ENCODE data around the gene SPTLC2. TPM values are rescaled to one million over a fixed set of nuclear protein-coding genes. Genes with fewer than 3 reads are reported as not detected.

Gene SPTLC2
- total and polyA plus RNA-seq, 2 of the 13 experiments (the other 11 are each of a cell fraction or from before 2014, with no cell fraction given) = 17.4 to 17.5 TPM

GRCh38 chr14:77485901-77486678, 130.3 kb downstream of the SPTLC2 start:
- intact Hi-C loops (cut with micrococcal nuclease; ENCODE audit: unreplicated experiment) = no loop called here
- Histone ChIP-seq H3K27me3 (ENCODE audit: control insufficient read depth in 1 of 2, insufficient read depth in 2 of 2, low read length in 2 of 2) (no peaks in the 10 kb centered on the region), H3K9ac (ENCODE audit: insufficient read depth, low read depth, low read length) (no peak overlapping the region), H3K9me3 (ENCODE audit: low read length) (no peaks in the 10 kb centered on the region), H3K27ac (ENCODE audit: extremely low read length, insufficient read depth, low read length) (no peak overlapping the region), H3K79me2 (ENCODE audit: insufficient read depth, low read length) (no peaks in the 10 kb centered on the region), H3K36me3 (replicated peaks in 1 of 2; ENCODE audit: control insufficient read depth in 1 of 2, insufficient read depth in 2 of 2, low read length in 2 of 2) (peaks cover 24 to 35% of the 10 kb centered on the region in 2 experiments), H4K20me1 (ENCODE audit: insufficient read depth, low read length) (peaks cover 3% of the 10 kb centered on the region; the same call in 1 of the 2 replicates), H3K4me1 (ENCODE audit: insufficient read depth, low read length) (no peaks in the 10 kb centered on the region), H2AFZ (ENCODE audit: low read length) (no peak overlapping the region), H3K4me3 (replicated peaks in 1 of 3; ENCODE audit: insufficient read depth in 1 of 3, low read depth in 2 of 3, low read length in 3 of 3) (no peak overlapping the region), H3K4me2 (ENCODE audit: low read depth, low read length) (no peak overlapping the region)
- no TSS peak for BruUV-seq (replicated peaks)
- ATAC-seq = no peak
- 96% methylated on average over 7 of the region's 7 CpGs for WGBS (ENCODE audit: low lambda C conversion rate)
- in situ Hi-C loops (cut with HindIII; ENCODE audit: extremely low pct_ligation_motif_present, low pct_unique_long_range_greater_than_20kb) = no loop called here
- CTCF ChIA-PET (ENCODE audit: low intra/inter-chr PET ratio, low total read pairs) = no interaction called here
- POLR2A ChIA-PET = no interaction called here
- DNase-seq (ENCODE audit: low spot score) = no peak
- no peak for FAIRE-seq
- TF ChIP-seq KDM6A (CRISPR knock-in tag; IDR thresholded peaks at IDR 0.05; ENCODE audit: low read depth) (no peak), FOSL1 (CRISPR knock-in tag; IDR thresholded peaks at IDR 0.05; ENCODE audit: borderline replicate concordance) (no peak), ZNF780A (CRISPR knock-in tag; IDR thresholded peaks at IDR 0.05) (no peak), ZKSCAN1 (IDR thresholded peaks at IDR 0.05; ENCODE audit: low read length) (no peak), ZNF451 (CRISPR knock-in tag; IDR thresholded peaks at IDR 0.05) (no peak), MXD4 (CRISPR knock-in tag; IDR thresholded peaks at IDR 0.05) (no peak), FIP1L1 (IDR thresholded peaks at IDR 0.05; ENCODE audit: borderline replicate concordance, insufficient read depth, low read depth, low read length) (no peak), ZUFSP (CRISPR knock-in tag; IDR thresholded peaks at IDR 0.05; ENCODE audit: borderline replicate concordance) (no peak), ELF1 (CRISPR knock-in tag; IDR thresholded peaks at IDR 0.05) (no peak), BHLHE40 (IDR thresholded peaks at IDR 0.05; ENCODE audit: low read length) (no peak), FOXO1 (CRISPR knock-in tag; IDR thresholded peaks at IDR 0.05) (no peak), ZNF629 (CRISPR knock-in tag; conservative IDR thresholded peaks at IDR 0.05) (no peak), CHD2 (IDR thresholded peaks at IDR 0.05; ENCODE audit: low read depth, low read length) (no peak), MAF1 (CRISPR knock-in tag; IDR thresholded peaks at IDR 0.05; ENCODE audit: borderline replicate concordance) (no peak), ZFP37 (CRISPR knock-in tag; IDR thresholded peaks at IDR 0.05; ENCODE audit: borderline replicate concordance) (no peak), ASH2L (IDR thresholded peaks at IDR 0.05; ENCODE audit: insufficient read length, low read depth, low read length) (no peak)
- TF ChIP-seq, protein P1, sequence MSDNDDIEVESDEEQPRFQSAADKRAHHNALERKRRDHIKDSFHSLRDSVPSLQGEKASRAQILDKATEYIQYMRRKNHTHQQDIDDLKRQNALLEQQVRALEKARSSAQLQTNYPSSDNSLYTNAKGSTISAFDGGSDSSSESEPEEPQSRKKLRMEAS (IDR thresholded peaks at IDR 0.05) = no peak
- TF ChIP-seq, protein P2, sequence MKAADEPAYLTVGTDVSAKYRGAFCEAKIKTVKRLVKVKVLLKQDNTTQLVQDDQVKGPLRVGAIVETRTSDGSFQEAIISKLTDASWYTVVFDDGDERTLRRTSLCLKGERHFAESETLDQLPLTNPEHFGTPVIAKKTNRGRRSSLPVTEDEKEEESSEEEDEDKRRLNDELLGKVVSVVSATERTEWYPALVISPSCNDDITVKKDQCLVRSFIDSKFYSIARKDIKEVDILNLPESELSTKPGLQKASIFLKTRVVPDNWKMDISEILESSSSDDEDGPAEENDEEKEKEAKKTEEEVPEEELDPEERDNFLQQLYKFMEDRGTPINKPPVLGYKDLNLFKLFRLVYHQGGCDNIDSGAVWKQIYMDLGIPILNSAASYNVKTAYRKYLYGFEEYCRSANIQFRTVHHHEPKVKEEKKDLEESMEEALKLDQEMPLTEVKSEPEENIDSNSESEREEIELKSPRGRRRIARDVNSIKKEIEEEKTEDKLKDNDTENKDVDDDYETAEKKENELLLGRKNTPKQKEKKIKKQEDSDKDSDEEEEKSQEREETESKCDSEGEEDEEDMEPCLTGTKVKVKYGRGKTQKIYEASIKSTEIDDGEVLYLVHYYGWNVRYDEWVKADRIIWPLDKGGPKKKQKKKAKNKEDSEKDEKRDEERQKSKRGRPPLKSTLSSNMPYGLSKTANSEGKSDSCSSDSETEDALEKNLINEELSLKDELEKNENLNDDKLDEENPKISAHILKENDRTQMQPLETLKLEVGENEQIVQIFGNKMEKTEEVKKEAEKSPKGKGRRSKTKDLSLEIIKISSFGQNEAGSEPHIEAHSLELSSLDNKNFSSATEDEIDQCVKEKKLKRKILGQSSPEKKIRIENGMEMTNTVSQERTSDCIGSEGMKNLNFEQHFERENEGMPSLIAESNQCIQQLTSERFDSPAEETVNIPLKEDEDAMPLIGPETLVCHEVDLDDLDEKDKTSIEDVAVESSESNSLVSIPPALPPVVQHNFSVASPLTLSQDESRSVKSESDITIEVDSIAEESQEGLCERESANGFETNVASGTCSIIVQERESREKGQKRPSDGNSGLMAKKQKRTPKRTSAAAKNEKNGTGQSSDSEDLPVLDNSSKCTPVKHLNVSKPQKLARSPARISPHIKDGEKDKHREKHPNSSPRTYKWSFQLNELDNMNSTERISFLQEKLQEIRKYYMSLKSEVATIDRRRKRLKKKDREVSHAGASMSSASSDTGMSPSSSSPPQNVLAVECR (CRISPR knock-in tag; IDR thresholded peaks at IDR 0.05; ENCODE audit: borderline replicate concordance) = no peak
